ENCODE data around the gene HEPACAM.

Gene HEPACAM

GRCh38 chr11:124891373-124891861 is 44.4 kb downstream of the HEPACAM start:
- Mint-ChIP-seq H3K27me3 (peaks cover 45% of the 10 kb centered on the region), H3K4me3 (no peak overlapping the region), H3K4me1 (no peaks in the 10 kb centered on the region), H3K27ac (no peak overlapping the region), H3K9me3 (no peaks in the 10 kb centered on the region), H3K36me3 (no peaks in the 10 kb centered on the region)
- no peak for DNase-seq
- CTCF ChIA-PET = interaction anchor here (0.8 to 1.2 kb wide), 3 partner anchors 15 to 249 kb away, joined by 3 read pairs; no protein-coding TSS in a partner anchor

DNA sequence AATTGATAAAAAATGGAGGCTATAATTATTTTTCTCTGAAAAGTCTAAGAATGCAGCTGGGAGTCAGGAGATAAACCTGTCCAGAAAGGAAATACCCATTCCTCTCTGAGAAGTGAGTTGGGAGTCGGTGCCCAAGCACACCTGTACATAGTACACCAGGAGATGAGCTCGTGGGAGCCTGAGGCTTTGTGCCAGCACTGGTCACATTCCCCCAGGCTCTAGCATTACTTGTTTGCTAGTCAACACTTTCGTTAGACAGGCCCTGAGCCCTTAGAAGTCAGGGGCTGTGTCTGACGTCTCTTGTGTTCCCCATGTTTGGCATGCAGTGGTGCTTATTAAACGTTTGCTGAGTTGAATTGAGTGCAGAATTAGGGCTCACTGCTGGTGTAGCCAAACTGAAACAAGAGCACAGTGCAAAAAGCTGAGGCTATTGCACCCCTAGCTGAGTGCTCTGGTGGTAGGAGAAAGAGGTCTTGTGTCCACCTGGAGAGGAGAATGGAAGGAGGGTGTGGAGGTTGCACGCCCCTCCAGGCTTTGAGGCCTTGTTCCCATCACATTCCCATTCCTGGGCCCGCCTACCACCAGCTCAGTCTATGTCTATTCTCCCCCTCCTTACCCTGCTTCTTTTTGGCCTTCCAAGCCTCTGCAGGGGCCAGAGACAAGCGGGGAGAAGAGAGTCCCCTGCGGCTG is 45.0 kb downstream of the HEPACAM start:
- Mint-ChIP-seq H3K4me3 (no peak overlapping the region), H3K27ac (no peak overlapping the region), H3K4me1 (no peaks in the 10 kb centered on the region), H3K27me3 (peaks cover 45% of the 10 kb centered on the region), H3K36me3 (no peaks in the 10 kb centered on the region), H3K9me3 (no peaks in the 10 kb centered on the region)
- no peak for DNase-seq
- CTCF ChIA-PET = interaction anchor here (0.8 to 1.2 kb wide), 2 partner anchors 14 to 249 kb away, joined by 3 read pairs; no protein-coding TSS in a partner anchor

- H3K4me3 Mint-ChIP-seq = no peak overlapping the region
- CTCF ChIA-PET = no interaction called here
- H3K27ac Mint-ChIP-seq = no peak overlapping the region
- H3K9me3 Mint-ChIP-seq = no peaks in the 10 kb centered on the region
- no peaks in the 10 kb centered on the region for H3K36me3 Mint-ChIP-seq
- peaks cover 48% of the 10 kb centered on the region for H3K27me3 Mint-ChIP-seq
- H3K4me1 Mint-ChIP-seq = no peaks in the 10 kb centered on the region
- DNase-seq = no peak
Measured at GRCh38 chr11:124890151-124890550, 45.7 kb downstream of the HEPACAM start.

- Mint-ChIP-seq H3K9me3 (no peaks in the 10 kb centered on the region), H3K27ac (no peak overlapping the region), H3K27me3 (peaks cover 49% of the 10 kb centered on the region), H3K36me3 (no peaks in the 10 kb centered on the region), H3K4me1 (no peaks in the 10 kb centered on the region), H3K4me3 (no peak overlapping the region)
- DNase-seq = no peak
- CTCF ChIA-PET = interaction anchor here (0.6 kb wide), 1 partner anchor 46 kb away, joined by 3 read pairs; no protein-coding TSS in a partner anchor
Measured at GRCh38 chr11:124889191-124890091, 46.4 kb downstream of the HEPACAM start.

GRCh38 chr11:124887667-124888013 is 48.2 kb downstream of the HEPACAM start:
- Mint-ChIP-seq H3K4me1 (no peaks in the 10 kb centered on the region), H3K27me3 (peaks cover 46% of the 10 kb centered on the region), H3K9me3 (no peaks in the 10 kb centered on the region), H3K4me3 (no peak overlapping the region), H3K27ac (no peak overlapping the region), H3K36me3 (no peaks in the 10 kb centered on the region)
- DNase-seq = no peak
- CTCF ChIA-PET = interaction anchor here (1.0 to 2.1 kb wide), 2 partner anchors 8 to 11 kb away, joined by 3 to 5 read pairs; no protein-coding TSS in a partner anchor

GRCh38 chr11:124886978-124887666 is 48.7 kb downstream of the HEPACAM start:
- Mint-ChIP-seq H3K4me3 (no peak overlapping the region), H3K27me3 (peaks cover 47% of the 10 kb centered on the region), H3K9me3 (no peaks in the 10 kb centered on the region), H3K4me1 (no peaks in the 10 kb centered on the region), H3K36me3 (no peaks in the 10 kb centered on the region), H3K27ac (no peak overlapping the region)
- CTCF ChIA-PET = interaction anchor here (1.0 to 2.1 kb wide), 2 partner anchors 8 to 11 kb away, joined by 3 to 5 read pairs; no protein-coding TSS in a partner anchor
- no peak for DNase-seq

GRCh38 chr11:124886476-124886875 is 49.4 kb downstream of the HEPACAM start:
- H3K4me3 Mint-ChIP-seq = no peak overlapping the region
- H3K36me3 Mint-ChIP-seq = no peaks in the 10 kb centered on the region
- no peak overlapping the region for H3K27ac Mint-ChIP-seq
- peaks cover 47% of the 10 kb centered on the region for H3K27me3 Mint-ChIP-seq
- no peaks in the 10 kb centered on the region for H3K9me3 Mint-ChIP-seq
- no peaks in the 10 kb centered on the region for H3K4me1 Mint-ChIP-seq
- no peak for DNase-seq
- CTCF ChIA-PET = interaction anchor here (2.1 kb wide), 1 partner anchor 10 kb away, joined by 5 read pairs; no protein-coding TSS in a partner anchor

GRCh38 chr11:124884869-124885479 is 50.9 kb downstream of the HEPACAM start:
- peaks cover 40% of the 10 kb centered on the region for H3K27me3 Mint-ChIP-seq
- H3K36me3 Mint-ChIP-seq = no peaks in the 10 kb centered on the region
- H3K27ac Mint-ChIP-seq = no peak overlapping the region
- DNase-seq = no peak
- no peak overlapping the region for H3K4me3 Mint-ChIP-seq
- H3K9me3 Mint-ChIP-seq = no peaks in the 10 kb centered on the region
- CTCF ChIA-PET = interaction anchor here (1.0 to 1.1 kb wide), 2 partner anchors 8 to 19 kb away, joined by 3 to 5 read pairs; partner anchors contain the start of gene ROBO3
- H3K4me1 Mint-ChIP-seq = peaks cover 3% of the 10 kb centered on the region

DNA sequence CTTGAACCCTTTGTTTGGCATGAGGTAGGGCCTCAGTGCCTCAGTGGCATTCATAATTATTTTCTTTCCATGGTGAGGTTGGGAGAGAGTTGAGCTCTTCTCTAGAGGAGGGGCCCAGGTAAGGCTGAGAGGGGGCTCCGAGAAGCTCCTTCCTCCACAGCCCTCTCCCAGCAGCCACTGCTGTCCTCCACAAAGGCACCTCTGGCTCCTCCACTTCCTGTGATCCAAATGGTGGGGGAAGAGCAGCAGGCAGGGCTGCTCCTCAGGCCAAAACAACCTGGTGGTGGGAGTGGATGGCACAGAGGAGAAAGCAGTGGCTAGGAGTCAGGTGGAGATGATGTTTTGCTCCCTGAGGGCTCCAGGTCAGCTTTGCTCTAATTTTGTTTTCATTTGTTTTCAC is 51.5 kb downstream of the HEPACAM start:
- Mint-ChIP-seq H3K27ac (peak overlapping the region; percentile 38), H3K4me1 (peaks cover 4% of the 10 kb centered on the region), H3K4me3 (no peak overlapping the region), H3K36me3 (no peaks in the 10 kb centered on the region), H3K27me3 (peaks cover 36% of the 10 kb centered on the region), H3K9me3 (no peaks in the 10 kb centered on the region)
- CTCF ChIA-PET = interaction anchor here (1.0 to 1.1 kb wide), 2 partner anchors 8 to 19 kb away, joined by 3 to 5 read pairs; partner anchors contain the start of gene ROBO3
- DNase-seq = no peak

GRCh38 chr11:124882339-124883071 is 53.3 kb downstream of the HEPACAM start:
- H3K9me3 Mint-ChIP-seq = no peaks in the 10 kb centered on the region

DNA sequence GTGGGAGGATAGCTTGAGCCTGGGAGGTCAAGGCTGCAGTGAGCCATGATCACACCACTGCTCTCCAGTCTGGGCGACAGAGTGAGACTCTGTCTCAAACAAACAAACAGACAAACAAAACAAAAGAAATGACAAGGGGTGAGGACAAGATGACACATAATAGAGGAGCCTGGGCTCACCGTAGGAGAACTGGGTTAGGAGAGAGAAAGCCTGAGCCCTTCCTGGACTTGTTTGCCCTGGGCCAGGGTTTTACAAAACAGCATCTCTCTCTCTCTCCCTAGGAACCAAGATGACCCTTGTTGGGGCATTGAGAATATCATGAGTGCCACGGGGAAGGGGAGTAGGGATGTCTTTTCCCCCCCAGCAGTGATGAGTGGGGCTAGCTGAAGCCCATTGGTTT is 54.9 kb downstream of the HEPACAM start:
- CTCF ChIA-PET = interaction anchor here (0.6 to 0.8 kb wide), 2 partner anchors 73 to 468 kb away, joined by 3 read pairs; no protein-coding TSS in a partner anchor
- Mint-ChIP-seq H3K27ac (peak overlapping the region; percentile 20), H3K36me3 (no peaks in the 10 kb centered on the region), H3K27me3 (peaks cover 46% of the 10 kb centered on the region), H3K4me3 (no peak overlapping the region), H3K4me1 (peaks cover 23% of the 10 kb centered on the region), H3K9me3 (no peaks in the 10 kb centered on the region)
- no peak for DNase-seq

More at GRCh38 chr11:124882339-124883071, 53.3 kb downstream of the HEPACAM start:
- Mint-ChIP-seq H3K27ac (no peak overlapping the region), H3K4me3 (no peak overlapping the region), H3K27me3 (peaks cover 41% of the 10 kb centered on the region), H3K4me1 (peaks cover 11% of the 10 kb centered on the region), H3K36me3 (no peaks in the 10 kb centered on the region)
- DNase-seq = no peak
- CTCF ChIA-PET = interaction anchor here (1.0 kb wide), 1 partner anchor 13 kb away, joined by 3 read pairs; no protein-coding TSS in a partner anchor

DNA sequence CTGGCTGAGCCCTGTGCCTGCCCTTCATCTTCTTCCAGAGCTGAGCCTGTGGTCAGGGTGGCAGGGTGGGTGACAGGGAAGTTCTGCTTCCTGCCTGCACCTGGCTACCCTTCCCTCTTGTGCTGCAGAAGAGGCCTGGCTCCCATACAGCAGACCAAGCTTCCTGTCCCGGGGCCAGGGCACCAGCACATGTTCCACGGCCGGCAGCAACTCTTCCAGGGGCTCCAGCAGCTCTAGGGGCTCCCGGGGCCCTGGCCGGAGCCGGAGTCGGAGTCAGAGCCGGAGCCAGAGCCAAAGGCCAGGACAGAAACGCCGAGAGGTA is 55.6 kb downstream of the HEPACAM start:
- peaks cover 29% of the 10 kb centered on the region for H3K4me1 Mint-ChIP-seq
- peaks cover 51% of the 10 kb centered on the region for H3K27me3 Mint-ChIP-seq
- no peak overlapping the region for H3K4me3 Mint-ChIP-seq
- no peak overlapping the region for H3K27ac Mint-ChIP-seq
- CTCF ChIA-PET = interaction anchor here (1.6 kb wide), 1 partner anchor 14 kb away, joined by 5 read pairs; no protein-coding TSS in a partner anchor
- H3K9me3 Mint-ChIP-seq = no peaks in the 10 kb centered on the region
- no peaks in the 10 kb centered on the region for H3K36me3 Mint-ChIP-seq
- DNase-seq = no peak

All from activated naive CD4-positive, alpha-beta T cell treated with anti-CD3 and anti-CD28 coated beads, Interleukin-2, amount 10 ng/mL, durations not matched to agents 7 days and 5 days (primary cell).